Nephron progenitor cell (in vitro differentiated cells): ENCODE results near the gene ANKS6.
"Not testable (repeated sequence)": the region's sequence is repeated elsewhere in the genome, so short reads cannot be mapped to it uniquely, and the experiment has no call there.

Experiments
- DNase-seq: peaks from one replicate; pipeline ENCODE4 v3.0.0; 2021
- H3K27ac Mint-ChIP-seq: 2 replicates; pipeline ENCODE4 v1.8.0; 2021; ENCODE audit warnings: mild to moderate bottlenecking, moderate library complexity, mixed read lengths
- H3K27me3 Mint-ChIP-seq: 2 replicates; pipeline ENCODE4 v1.8.0; 2021; ENCODE audit warnings: mild to moderate bottlenecking, low read depth, mixed read lengths; ENCODE audit not compliant: poor library complexity
- H3K36me3 Mint-ChIP-seq: 2 replicates; pipeline ENCODE4 v1.8.0; 2021; ENCODE audit warnings: low read depth, mixed read lengths
- H3K4me1 Mint-ChIP-seq: 2 replicates; pipeline ENCODE4 v1.8.0; 2021; ENCODE audit warnings: mixed read lengths
- H3K4me3 Mint-ChIP-seq: 2 replicates; pipeline ENCODE4 v1.8.0; 2021; ENCODE audit warnings: mild to moderate bottlenecking, moderate library complexity, mixed read lengths
- H3K9me3 Mint-ChIP-seq: 2 replicates; pipeline ENCODE4 v1.8.0; 2021; ENCODE audit warnings: mild to moderate bottlenecking, moderate library complexity, mixed read lengths
- CTCF ChIP-seq: fragments of 200-600 bp; sonication (generic); IDR thresholded peaks from 2 replicates; pipeline ENCODE4 v1.5.0; 2021; ENCODE audit warnings: antibody characterized with exemption

ANKS6 gene

GRCh38 chr9:98690686-98691085 is 105.7 kb downstream of the ANKS6 start:
- Mint-ChIP-seq H3K4me3 (no peak overlapping the region), H3K27ac (no peak overlapping the region), H3K9me3 (no peaks in the 10 kb centered on the region), H3K27me3 (peaks cover 30% of the 10 kb centered on the region), H3K36me3 (no peaks in the 10 kb centered on the region), H3K4me1 (peaks cover 21% of the 10 kb centered on the region)
- no peak for DNase-seq
- no peak for TF ChIP-seq CTCF

- Mint-ChIP-seq H3K4me3 (no peak overlapping the region), H3K4me1 (peaks cover 21% of the 10 kb centered on the region), H3K36me3 (no peaks in the 10 kb centered on the region), H3K27ac (no peak overlapping the region), H3K27me3 (peaks cover 24% of the 10 kb centered on the region), H3K9me3 (no peaks in the 10 kb centered on the region)
- DNase-seq: no peak
- no peak for TF ChIP-seq CTCF
Observed at GRCh38 chr9:98688710-98689495, 107.5 kb downstream of the ANKS6 start.

GRCh38 chr9:98687911-98688310 is 108.4 kb downstream of the ANKS6 start:
- peaks cover 24% of the 10 kb centered on the region for H3K27me3 Mint-ChIP-seq

GRCh38 chr9:98686961-98687855 is 109.1 kb downstream of the ANKS6 start:
- TF ChIP-seq CTCF: no peak
- Mint-ChIP-seq H3K27ac (peak overlapping the region; percentile 23), H3K4me1 (peaks cover 21% of the 10 kb centered on the region), H3K4me3 (peak overlapping the region; percentile 3), H3K27me3 (peaks cover 24% of the 10 kb centered on the region), H3K9me3 (no peaks in the 10 kb centered on the region), H3K36me3 (no peaks in the 10 kb centered on the region)
- DNase-seq: no peak

More at GRCh38 chr9:98687911-98688310, 108.4 kb downstream of the ANKS6 start:
- TF ChIP-seq CTCF: no peak
- peaks cover 21% of the 10 kb centered on the region for H3K4me1 Mint-ChIP-seq
- DNase-seq: no peak
- no peaks in the 10 kb centered on the region for H3K36me3 Mint-ChIP-seq
- H3K9me3 Mint-ChIP-seq: no peaks in the 10 kb centered on the region
- no peak overlapping the region for H3K4me3 Mint-ChIP-seq
- H3K27ac Mint-ChIP-seq: no peak overlapping the region

- peaks cover 21% of the 10 kb centered on the region for H3K4me1 Mint-ChIP-seq
- not testable (repeated sequence) for H3K9me3 Mint-ChIP-seq, H3K27ac Mint-ChIP-seq, DNase-seq, H3K4me3 Mint-ChIP-seq, H3K36me3 Mint-ChIP-seq
- peaks cover 12% of the 10 kb centered on the region for H3K27me3 Mint-ChIP-seq
Observed at GRCh38 chr9:98684816-98685215, 111.5 kb downstream of the ANKS6 start.
